ENCODE data around the gene PPM1H.

DNA sequence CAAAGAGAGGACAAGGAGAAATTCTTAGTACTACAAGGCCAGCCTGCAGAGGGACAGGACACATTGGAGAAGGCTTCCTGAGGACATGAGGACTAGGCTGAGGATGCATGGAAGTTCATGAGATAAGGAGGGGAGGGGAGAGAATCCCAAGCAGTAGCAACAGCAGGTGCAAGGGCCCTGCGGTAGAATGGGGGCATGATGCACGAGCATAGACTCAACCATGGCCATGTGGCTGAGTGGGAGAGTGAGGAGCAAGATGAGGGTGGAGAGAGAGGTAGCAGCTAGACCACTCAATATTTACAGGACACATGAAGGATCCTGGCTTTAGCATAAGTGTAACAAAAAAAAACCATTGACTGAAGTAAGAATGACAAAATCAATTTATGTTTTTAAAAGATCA is 128.1 kb downstream of the PPM1H start:
- TF ChIP-seq, protein P1, sequence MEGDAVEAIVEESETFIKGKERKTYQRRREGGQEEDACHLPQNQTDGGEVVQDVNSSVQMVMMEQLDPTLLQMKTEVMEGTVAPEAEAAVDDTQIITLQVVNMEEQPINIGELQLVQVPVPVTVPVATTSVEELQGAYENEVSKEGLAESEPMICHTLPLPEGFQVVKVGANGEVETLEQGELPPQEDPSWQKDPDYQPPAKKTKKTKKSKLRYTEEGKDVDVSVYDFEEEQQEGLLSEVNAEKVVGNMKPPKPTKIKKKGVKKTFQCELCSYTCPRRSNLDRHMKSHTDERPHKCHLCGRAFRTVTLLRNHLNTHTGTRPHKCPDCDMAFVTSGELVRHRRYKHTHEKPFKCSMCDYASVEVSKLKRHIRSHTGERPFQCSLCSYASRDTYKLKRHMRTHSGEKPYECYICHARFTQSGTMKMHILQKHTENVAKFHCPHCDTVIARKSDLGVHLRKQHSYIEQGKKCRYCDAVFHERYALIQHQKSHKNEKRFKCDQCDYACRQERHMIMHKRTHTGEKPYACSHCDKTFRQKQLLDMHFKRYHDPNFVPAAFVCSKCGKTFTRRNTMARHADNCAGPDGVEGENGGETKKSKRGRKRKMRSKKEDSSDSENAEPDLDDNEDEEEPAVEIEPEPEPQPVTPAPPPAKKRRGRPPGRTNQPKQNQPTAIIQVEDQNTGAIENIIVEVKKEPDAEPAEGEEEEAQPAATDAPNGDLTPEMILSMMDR (IDR thresholded peaks at IDR 0.05), result no peak
- TF ChIP-seq POLR2A (IDR thresholded peaks at IDR 0.05), result no peak
